NCI-H460 (cell line): ENCODE data around the gene BET1L. TPM values are rescaled to one million over a fixed set of nuclear protein-coding genes. Genes with fewer than 3 reads are reported as not detected.
"Not testable (repeated sequence)": the region's sequence is repeated elsewhere in the genome, so short reads cannot be mapped to it uniquely, and the experiment has no call there.

Experiments used
- DNase-seq: peaks from one replicate; pipeline ENCODE4 v3.0.0-alpha.2; 2016; ENCODE audit warnings: low read depth; ENCODE audit errors: extremely low read depth
- polyA plus RNA-seq: library from polyadenylated mRNA; depleted of rRNA; stranded (reverse); fragments of >200 nt; gene quantifications from 2 replicates; pipeline ENCODE4 v1.2.3, GENCODE V29; 2014; cell fraction: nucleus; rRNA removed
- total RNA-seq: library from RNA; depleted of rRNA; stranded (reverse); fragments of >200 nt; shearing (Covaris generic); gene quantifications from 2 replicates; pipeline ENCODE4 v1.2.3, GENCODE V29; 2014; rRNA removed

Gene BET1L, protein sequence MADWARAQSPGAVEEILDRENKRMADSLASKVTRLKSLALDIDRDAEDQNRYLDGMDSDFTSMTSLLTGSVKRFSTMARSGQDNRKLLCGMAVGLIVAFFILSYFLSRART
- total RNA-seq, result 16.5 and 16.8 TPM in 2 replicates
- 12.3 and 27.8 TPM in 2 replicates for polyA plus RNA-seq

- peak; percentile 89 for DNase-seq
Observed at GRCh38 chr11:207208-207862, at the start of gene BET1L, which contains the start of gene RIC8A. Gene BET1L, minus strand, starts transcription at chr11:207399. Its CDS starts 78 bp downstream, at chr11:207321. Gene RIC8A, plus strand, starts transcription at chr11:207708. Its CDS starts 1,147 bp downstream, at chr11:208855.

- no peak for DNase-seq
Observed at GRCh38 chr11:255816-256215, 48.6 kb upstream of the BET1L start.

GRCh38 chr11:255176-255575 is 48.0 kb upstream of the BET1L start:
- DNase-seq, result no peak

- no peak for DNase-seq
Observed at GRCh38 chr11:253886-254270, 46.7 kb upstream of the BET1L start.

- no peak for DNase-seq
Observed at GRCh38 chr11:253160-253885, 46.1 kb upstream of the BET1L start.

DNA sequence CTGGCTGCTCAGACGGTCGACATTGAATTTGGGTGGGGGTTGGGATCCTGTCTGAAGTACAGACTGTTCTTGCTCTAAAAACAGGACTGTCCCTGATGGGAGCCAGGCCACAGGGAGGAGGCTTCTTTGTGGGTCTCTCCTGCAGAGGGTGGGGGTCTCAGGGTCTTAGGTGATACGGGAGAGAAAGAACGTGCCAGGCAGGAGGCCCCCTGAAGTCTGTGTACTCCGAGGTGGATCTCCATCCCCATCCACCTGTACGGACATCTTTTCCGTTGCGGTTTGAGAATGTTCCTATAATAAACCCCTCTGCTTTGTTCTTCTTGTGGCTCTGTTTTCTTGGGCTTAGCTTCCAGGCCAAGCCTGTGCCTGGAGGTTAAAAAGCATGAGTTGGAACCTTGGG is 45.5 kb upstream of the BET1L start:
- DNase-seq, result no peak

DNA sequence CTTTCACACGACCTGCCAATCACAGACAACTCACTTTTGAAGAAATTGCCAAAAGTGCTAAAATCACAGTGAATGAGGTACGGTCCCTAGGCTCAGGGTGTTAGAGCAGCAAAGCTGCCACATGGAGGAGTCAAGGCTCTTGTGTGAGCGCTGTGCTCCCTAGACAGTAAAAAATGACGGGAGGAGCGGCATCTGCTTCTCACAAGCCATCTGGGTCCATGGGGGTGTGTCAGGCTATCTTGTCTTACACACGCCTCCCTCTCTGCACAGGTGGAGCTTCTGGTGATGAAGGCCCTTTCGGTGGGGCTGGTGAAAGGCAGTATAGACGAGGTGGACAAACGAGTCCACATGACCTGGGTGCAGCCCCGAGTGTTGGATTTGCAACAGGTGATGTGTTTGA is 44.4 kb upstream of the BET1L start:
- no peak for DNase-seq

- DNase-seq, result peak; percentile 28
Observed at GRCh38 chr11:250740-251299, 43.6 kb upstream of the BET1L start.

- no peak for DNase-seq
Observed at GRCh38 chr11:250274-250673, 43.1 kb upstream of the BET1L start.

GRCh38 chr11:249062-249461 is 41.9 kb upstream of the BET1L start:
- DNase-seq, result no peak

DNA sequence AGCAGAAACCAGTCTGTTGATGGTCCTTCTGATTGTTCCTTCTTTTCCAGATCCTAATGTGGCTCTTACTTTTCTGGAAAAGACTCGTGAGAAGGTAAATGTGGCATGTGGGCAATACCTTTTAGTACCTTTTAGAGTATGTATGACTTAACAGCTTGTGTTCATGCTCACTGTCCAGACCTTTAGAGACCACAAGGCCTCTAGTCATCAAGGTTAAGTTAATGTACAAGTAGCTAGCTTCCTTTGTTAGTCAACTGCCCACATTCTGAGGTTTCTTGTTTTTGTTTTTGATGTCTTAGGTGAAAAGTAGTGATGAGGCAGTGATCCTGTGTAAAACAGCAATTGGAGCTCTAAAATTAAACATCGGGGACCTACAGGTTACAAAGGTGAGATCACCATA is 37.2 kb upstream of the BET1L start:
- no peak for DNase-seq

DNA sequence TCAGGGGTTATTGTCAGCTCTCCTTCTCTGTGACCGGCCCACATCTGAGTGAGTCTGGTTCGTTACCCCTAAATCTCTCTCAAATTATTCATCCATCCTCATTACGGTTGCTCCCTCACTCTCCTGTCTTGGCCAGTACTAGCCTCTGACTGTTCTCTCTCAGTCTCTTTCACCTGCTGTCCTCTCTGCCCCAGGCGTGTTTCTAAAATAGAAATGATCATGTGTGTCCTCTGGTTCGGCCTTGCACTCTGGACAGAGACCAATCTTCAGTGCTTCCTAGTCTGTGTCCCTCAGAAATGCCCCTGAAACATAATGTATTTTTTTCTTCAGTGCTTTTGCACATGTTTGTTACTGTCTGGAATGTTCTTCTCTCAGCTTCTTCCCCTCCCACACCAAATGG is 34.4 kb upstream of the BET1L start:
- no peak for DNase-seq

GRCh38 chr11:240315-240714 is 33.1 kb upstream of the BET1L start:
- DNase-seq, result no peak

DNA sequence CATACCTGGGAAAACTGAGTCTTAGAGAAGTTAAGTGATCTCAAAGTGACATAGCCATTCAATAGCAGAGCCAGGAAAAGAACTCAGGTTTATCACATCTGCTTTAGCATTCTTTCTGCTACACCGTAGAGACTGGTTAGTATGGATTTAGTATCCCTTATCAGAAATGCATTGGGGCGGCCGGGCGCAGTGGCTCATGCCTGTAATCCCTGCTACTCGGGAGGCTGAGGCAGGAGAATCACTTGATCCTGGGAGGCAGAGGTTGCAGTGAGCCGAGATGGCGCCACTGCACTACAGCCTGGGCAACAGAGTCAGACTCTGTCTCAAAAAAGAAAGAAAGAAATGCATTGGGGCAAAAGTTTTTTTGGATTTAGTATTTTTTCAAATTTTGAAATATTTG is 31.1 kb upstream of the BET1L start:
- DNase-seq, result not testable (repeated sequence)

GRCh38 chr11:236774-237767 is 29.9 kb upstream of the BET1L start, which contains the start of gene PSMD13:
Gene PSMD13, plus strand, starts transcription at chr11:236976. Its CDS starts 74 bp downstream, at chr11:237050.
- peak; percentile 58 for DNase-seq

DNA sequence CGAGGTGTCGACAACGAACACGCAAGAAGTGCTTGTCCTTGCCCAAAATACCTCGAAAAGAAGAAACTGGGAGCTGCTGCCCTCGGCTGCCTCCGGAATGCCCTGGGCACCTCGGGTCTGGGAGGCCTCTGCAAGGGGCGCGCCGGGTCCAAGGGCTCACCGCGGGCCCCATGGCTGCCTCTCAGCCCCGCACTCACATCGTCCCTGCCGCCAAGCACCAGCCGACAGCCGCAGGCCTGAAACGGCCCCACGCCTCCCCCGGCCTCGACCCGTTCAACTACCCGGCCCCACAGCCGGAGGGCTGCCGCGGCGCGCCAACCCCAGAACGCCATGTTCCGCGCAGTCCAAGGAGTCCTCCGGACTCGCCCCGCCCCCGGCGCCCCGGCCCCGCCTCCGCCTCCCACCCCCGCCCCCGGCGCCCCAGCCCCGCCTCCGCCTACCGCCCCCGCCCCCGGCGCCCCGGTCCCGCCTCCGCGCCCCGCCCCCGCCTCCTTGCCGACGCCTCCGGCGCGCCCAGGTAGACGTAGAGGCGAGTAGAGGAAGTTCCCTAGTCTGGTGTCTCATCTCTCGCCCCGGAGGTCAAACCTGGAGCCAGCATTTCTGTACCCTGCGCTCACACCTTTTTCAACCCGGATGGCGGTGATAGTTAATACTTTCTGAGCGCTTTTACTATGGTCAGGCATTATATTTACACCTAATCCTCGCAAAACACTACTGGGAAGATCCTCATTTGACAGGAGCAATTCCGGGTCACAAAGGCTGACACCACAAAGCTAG is 29.0 kb upstream of the BET1L start, which contains the start of gene SIRT3:
SIRT3 (minus strand) TSS at position 346 of the 777 bp plus-strand sequence; CDS start at position 332, 14 bp downstream.
- DNase-seq, result peak; percentile 75

DNA sequence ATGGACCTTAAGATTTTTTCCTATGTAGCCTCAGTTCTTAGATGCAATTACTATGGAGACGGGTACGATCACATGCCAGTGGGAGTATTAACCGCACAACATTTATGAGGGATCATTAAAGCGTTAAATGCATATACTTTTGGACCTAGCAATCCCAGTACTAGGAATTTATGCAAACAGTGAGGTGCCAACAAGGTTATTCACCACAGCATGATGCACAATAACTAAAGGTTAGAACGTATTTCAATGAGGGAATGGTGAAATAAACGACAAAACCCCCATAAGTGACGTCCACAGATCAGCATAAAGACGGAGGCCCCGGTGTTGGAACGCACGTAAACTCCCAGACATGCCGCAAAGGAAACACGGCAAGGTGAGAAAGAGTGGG is 28.4 kb upstream of the BET1L start:
- DNase-seq, result no peak

GRCh38 chr11:235180-235579 is 28.0 kb upstream of the BET1L start:
- no peak for DNase-seq
